ENCODE measurements around the gene TRIO.
"Not testable (repeated sequence)": the region's sequence is repeated elsewhere in the genome, so short reads cannot be mapped to it uniquely, and the experiment has no call there.

Gene TRIO

DNA sequence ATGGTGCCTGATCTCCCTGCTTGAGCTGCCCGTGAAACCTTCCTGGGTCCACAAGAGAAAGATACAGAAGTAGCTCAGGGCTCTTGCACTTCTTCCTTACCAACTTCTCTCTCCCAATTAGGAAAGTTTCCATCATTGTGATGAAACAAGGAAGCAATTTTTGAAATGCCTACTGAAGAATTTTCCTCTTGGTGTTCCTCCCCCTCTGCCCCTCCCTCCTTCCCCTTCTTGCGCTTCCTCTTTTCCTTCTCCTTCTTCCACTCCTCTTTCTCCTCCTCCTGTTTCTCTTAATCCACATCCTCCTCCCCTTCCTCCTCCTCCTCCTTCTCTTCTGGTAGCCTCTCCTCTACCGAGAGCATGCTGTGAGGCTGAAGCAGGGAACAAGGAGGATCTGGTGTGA lies 402.2 kb downstream of the TRIO start:
- DNase-seq: no peak
- Histone ChIP-seq H3K4me1 (no peaks in the 10 kb centered on the region), H3K27me3 (no peaks in the 10 kb centered on the region), H3K9me3 (peaks cover 0 to 9% (median 2%) of the 10 kb centered on the region in 3 donors), H3K27ac (no peak overlapping the region), H3K4me3 (no peak overlapping the region), H3K36me3 (no peaks in the 10 kb centered on the region)
- TF ChIP-seq, protein P1, sequence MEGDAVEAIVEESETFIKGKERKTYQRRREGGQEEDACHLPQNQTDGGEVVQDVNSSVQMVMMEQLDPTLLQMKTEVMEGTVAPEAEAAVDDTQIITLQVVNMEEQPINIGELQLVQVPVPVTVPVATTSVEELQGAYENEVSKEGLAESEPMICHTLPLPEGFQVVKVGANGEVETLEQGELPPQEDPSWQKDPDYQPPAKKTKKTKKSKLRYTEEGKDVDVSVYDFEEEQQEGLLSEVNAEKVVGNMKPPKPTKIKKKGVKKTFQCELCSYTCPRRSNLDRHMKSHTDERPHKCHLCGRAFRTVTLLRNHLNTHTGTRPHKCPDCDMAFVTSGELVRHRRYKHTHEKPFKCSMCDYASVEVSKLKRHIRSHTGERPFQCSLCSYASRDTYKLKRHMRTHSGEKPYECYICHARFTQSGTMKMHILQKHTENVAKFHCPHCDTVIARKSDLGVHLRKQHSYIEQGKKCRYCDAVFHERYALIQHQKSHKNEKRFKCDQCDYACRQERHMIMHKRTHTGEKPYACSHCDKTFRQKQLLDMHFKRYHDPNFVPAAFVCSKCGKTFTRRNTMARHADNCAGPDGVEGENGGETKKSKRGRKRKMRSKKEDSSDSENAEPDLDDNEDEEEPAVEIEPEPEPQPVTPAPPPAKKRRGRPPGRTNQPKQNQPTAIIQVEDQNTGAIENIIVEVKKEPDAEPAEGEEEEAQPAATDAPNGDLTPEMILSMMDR (IDR thresholded peaks at IDR 0.05): no peak
- intact Hi-C loops (cut with DNase I; ENCODE audit: low total_unique reads): no loop called here

DNA sequence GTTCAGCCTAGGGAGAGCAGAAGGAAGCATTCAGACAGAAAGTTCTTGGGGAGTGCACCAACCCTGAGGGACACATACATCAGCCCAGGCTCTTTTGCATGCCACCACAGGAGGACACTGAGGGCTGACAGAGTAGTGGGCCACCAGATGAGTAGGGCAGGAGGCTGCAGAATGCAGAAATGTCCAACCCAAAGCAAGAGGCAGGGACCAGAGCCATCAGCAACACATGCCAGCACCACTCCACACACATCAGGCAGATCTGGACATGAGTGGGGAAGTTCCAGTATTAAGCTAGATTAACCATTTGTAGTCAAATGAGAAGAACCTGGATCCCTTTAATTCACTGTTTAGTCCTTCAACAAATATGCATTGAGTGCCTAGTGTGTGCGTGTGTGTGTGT lies 402.7 kb downstream of the TRIO start:
- Histone ChIP-seq H3K4me1 (no peaks in the 10 kb centered on the region), H3K27ac (no peak overlapping the region), H3K9me3 (peaks cover 0 to 9% (median 2%) of the 10 kb centered on the region in 3 donors), H3K36me3 (no peaks in the 10 kb centered on the region), H3K4me3 (no peak overlapping the region), H3K27me3 (no peaks in the 10 kb centered on the region)
- intact Hi-C loops (cut with DNase I; ENCODE audit: low total_unique reads): no loop called here
- DNase-seq: no peak
- TF ChIP-seq, protein P1 (IDR thresholded peaks at IDR 0.05): no peak

DNA sequence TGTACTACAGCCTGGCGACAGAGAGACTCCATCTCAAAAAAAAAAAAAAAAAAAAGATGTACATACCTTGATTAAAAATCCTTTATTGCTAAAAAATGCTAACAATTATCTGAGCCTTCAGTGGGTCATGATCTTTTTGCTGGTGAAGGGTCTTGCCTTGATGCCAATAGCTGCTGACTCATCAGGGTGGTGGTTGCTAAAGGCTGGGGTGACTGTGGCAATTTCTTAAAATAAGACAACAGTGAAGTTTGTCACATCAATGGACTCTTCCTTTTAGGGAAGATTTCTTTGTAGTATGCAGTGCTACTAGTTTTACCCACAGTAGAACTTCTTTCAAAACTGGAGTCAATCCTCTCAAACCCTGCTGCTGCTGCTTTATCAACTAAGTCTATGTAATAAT lies 404.5 kb downstream of the TRIO start:
- H3K4me1 ChIP-seq: no peaks in the 10 kb centered on the region
- no peaks in the 10 kb centered on the region for H3K36me3 ChIP-seq
- TF ChIP-seq, protein P1 (IDR thresholded peaks at IDR 0.05): no peak
- H3K27ac ChIP-seq: no peak overlapping the region
- H3K9me3 ChIP-seq: peaks cover 0 to 6% (median 0%) of the 10 kb centered on the region in 3 donors
- H3K4me3 ChIP-seq: no peak overlapping the region
- intact Hi-C loops (cut with DNase I; ENCODE audit: low total_unique reads): no loop called here
- DNase-seq: no peak
- H3K27me3 ChIP-seq: no peaks in the 10 kb centered on the region

DNA sequence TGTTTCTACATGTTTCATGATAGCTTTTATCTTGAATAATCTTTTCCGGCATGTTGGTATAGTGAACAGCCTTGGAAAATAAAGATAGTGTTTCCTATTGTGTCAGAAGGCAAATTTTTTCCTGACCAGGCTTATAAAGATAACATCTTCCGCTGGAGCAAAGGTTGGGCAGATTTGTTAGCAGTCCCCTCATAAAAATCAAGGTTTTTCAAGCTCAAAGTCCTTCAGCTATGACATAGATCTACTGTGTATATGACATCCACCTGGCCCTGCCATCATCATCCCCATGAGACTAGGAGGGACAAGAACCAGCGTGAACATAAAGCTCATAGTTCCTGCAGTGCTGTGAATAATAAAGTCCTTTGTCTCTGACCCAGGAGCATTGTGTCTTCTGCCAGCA lies 408.1 kb downstream of the TRIO start:
- intact Hi-C loops (cut with DNase I; ENCODE audit: low total_unique reads): no loop called here
- Histone ChIP-seq H3K27ac (no peak overlapping the region), H3K4me1 (no peaks in the 10 kb centered on the region), H3K27me3 (peaks cover 0 to 4% of the 10 kb centered on the region in 2 donors), H3K4me3 (no peak overlapping the region), H3K36me3 (no peaks in the 10 kb centered on the region), H3K9me3 (peaks cover 0 to 6% (median 0%) of the 10 kb centered on the region in 3 donors)
- TF ChIP-seq, protein P1 (IDR thresholded peaks at IDR 0.05): no peak
- DNase-seq: no peak

DNA sequence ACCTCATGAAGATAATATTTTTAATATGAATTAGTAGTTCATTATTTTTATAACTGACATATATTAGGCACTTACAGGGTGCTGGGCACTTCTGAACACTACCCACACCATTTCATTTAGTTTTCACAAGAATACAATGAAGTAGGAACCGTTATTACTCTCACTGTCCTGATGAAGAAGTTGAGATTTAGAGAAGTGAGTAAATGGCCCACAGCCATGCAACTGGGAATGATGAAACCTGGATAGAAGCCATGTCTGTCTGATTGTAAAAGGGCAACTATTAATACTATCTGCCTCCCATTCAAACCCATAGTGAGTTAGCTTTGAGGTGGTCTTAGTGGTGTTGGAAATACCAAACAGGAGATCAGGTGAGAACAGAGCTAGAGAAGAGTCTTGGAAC lies 408.9 kb downstream of the TRIO start:
- DNase-seq: peak in 1 of 2 donors; percentile 31
- TF ChIP-seq, protein P1 (IDR thresholded peaks at IDR 0.05): no peak
- Histone ChIP-seq H3K27me3 (peaks cover 0 to 4% of the 10 kb centered on the region in 2 donors), H3K27ac (no peak overlapping the region), H3K9me3 (peaks cover 0 to 6% (median 0%) of the 10 kb centered on the region in 3 donors), H3K4me3 (no peak overlapping the region), H3K36me3 (no peaks in the 10 kb centered on the region), H3K4me1 (no peaks in the 10 kb centered on the region)
- intact Hi-C loops (cut with DNase I; ENCODE audit: low total_unique reads): no loop called here

DNA sequence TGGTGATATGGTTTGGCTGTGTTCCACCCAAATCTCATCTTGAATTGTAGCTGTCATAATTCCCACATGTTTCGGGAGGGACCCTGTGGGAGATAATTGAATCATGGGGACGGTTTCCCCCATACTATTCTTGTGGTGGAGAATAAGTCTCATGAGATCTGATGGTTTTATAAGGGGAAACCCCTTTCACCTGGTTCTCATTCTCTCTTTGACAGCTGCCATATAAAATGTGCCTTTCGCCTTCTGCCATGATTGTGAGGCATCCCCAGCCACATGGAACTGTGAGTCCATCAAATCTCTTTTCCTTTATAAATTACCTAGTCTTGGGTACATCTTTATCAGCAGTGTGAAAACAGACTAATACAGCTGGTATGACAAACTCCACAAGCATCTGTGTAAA lies 411.1 kb downstream of the TRIO start:
- H3K36me3 ChIP-seq; H3K4me1 ChIP-seq; H3K27me3 ChIP-seq; intact Hi-C loops (cut with DNase I; ENCODE audit: low total_unique reads); DNase-seq; H3K4me3 ChIP-seq; H3K27ac ChIP-seq; H3K9me3 ChIP-seq: not testable (repeated sequence)
